Adrenal gland (tissue), 12 donors: ENCODE measurements around the gene ARHGEF10L. TPM values are rescaled to one million over a fixed set of nuclear protein-coding genes. Genes with fewer than 3 reads are reported as not detected.

Experiments
- DNase-seq, 7 donors: peaks; one replicate each; pipeline ENCODE4 v3.0.0-alpha.2; 2019 to 2020
- H3K27ac ChIP-seq, 5 donors: fragments of 200-600 bp; sonication (generic) in 4 of 5; 1 replicate in 3 of 5; 2 replicates in 2 of 5; pipeline versions ENCODE4 v1.5.1 to v1.8.0; 2016 to 2020; ENCODE audit warnings: mild to moderate bottlenecking in 1 of 5
- H3K27me3 ChIP-seq: fragments of 200-600 bp; 2 replicates; pipeline ENCODE4 v1.8.0; 2021
- H3K36me3 ChIP-seq, 2 donors: fragments of 200-600 bp; replicated peaks in 1 of 2; 1 replicate in 1 of 2; 2 replicates in 1 of 2; pipeline versions ENCODE4 v1.5.1 to v1.8.0; 2018 to 2022
- H3K4me1 ChIP-seq, 2 donors: fragments of 200-600 bp; replicated peaks in 1 of 2; 1 replicate in 1 of 2; 2 replicates in 1 of 2; pipeline versions ENCODE4 v1.5.1 to v1.8.0; 2018 to 2021
- H3K4me3 ChIP-seq, 4 donors: fragments of 200-600 bp; sonication (generic) in 3 of 4; one replicate each; pipeline ENCODE4 v1.5.1; 2016 to 2018
- H3K9me3 ChIP-seq, 3 donors: fragments of 200-600 bp; sonication (generic) in 1 of 3; replicated peaks in 1 of 3; 1 replicate in 2 of 3; 2 replicates in 1 of 3; pipeline versions ENCODE4 v1.5.1 to v1.8.0; 2016 to 2021
- POLR2A ChIP-seq, 2 donors: fragments of 450-650 bp; IDR thresholded peaks; one replicate each; pipeline ENCODE4 v1.6.1; 2017; ENCODE audit warnings: antibody characterized with exemption in 2 of 2, mild to moderate bottlenecking in 2 of 2, moderate library complexity in 1 of 2
- WGBS, 4 donors: extraction: QIAGEN DNeasy Blood & Tissue Kit in 2 of 4; methylation state at CpG; one replicate each; pipeline versions ENCODE4 v1.1.5 to v1.1.7; 2013 to 2017; 5-methylcytosine and 5-hydroxymethylcytosine counted together
- intact Hi-C, 2 donors: fragments of 100-400 bp; cut with DNase I; formaldehyde crosslinking; loops; one replicate each; pipeline versions ENCODE4 v1.14.1 to v1.15.0; 2022 to 2023
- polyA plus RNA-seq, 3 donors: library from polyadenylated mRNA; stranded (reverse); fragments of 200-250 nt in 2 of 3; fragments of 350-450 nt in 1 of 3; fragmentation: Illumina TruSeq in 1 of 3; extraction: RNeasy Lipid Tissue Mini Kit (QIAGEN cat#74804) in 1 of 3; gene quantifications; one replicate each; pipeline ENCODE4 v1.2.3, GENCODE V29; 2013 to 2014
- total RNA-seq, 9 donors: library from RNA; depleted of rRNA in 4 of 9; stranded (reverse); fragments of >200 nt in 4 of 9; fragments of 120-200 nt in 1 of 9; fragmentation: NEBNext Ultra II Directional in 1 of 9; extraction: Animal tissue kit (Norgen Biotek cat#: 25700) in 1 of 9; gene quantifications; one replicate each; pipeline versions ENCODE4 v1.1.0 to v1.2.4, GENCODE V29; 2013 to 2023
- TF ChIP-seq, protein P1 (sequence below), 6 experiments: fragments of 450-650 bp in 4 of 6; fragments of 200-600 bp in 2 of 6; sonication (generic) in 1 of 6; IDR thresholded peaks; 1 replicate in 5 of 6; 2 replicates in 1 of 6; pipeline versions ENCODE4 v1.5.1 to v1.8.0; 2016 to 2021; ENCODE audit warnings: antibody characterized with exemption in 6 of 6, mild to moderate bottlenecking in 2 of 6, moderate library complexity in 1 of 6
- donor health status: healthy with polysubstance abuse.
- donor health status: Bipolar disorder and iron deficiency.
- donor health status: DM: yes; HTN: yes; CAD: no.
- donor health status: DM: no; HTN: no; CAD: no.
- donor health status: DM: no; HTN: no; CAD: no.
- donor health status: DM: yes; HTN: yes; CAD: no.

The ARHGEF10L gene
- total and polyA plus RNA-seq, 12 donors, result 1.7 to 54.9 (median 30.1) TPM

DNA sequence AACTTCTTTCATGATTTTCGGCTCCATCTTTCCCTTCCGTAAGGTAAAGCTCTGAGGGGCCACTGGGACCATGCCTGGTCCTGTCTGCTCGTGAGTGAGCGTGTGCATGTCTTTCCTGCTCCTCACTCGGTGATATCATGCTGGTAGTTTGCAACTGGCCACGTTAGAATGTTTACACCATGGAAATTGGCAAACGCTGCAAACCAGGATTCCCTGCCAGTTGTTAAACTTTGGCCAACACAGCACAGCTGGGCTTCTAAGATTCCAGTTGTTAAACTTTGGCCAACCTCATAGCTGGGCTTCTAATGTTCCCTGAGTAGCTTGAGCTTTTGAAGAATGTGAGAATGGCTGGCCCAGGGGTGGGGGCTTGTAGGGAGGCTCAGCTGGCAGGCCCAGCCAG, 147.6 kb downstream of the ARHGEF10L start:
- peaks cover 0 to 20% of the 10 kb centered on the region in 2 donors for H3K36me3 ChIP-seq
- no peak for TF ChIP-seq POLR2A (IDR thresholded peaks at IDR 0.05)
- TF ChIP-seq, protein P1, sequence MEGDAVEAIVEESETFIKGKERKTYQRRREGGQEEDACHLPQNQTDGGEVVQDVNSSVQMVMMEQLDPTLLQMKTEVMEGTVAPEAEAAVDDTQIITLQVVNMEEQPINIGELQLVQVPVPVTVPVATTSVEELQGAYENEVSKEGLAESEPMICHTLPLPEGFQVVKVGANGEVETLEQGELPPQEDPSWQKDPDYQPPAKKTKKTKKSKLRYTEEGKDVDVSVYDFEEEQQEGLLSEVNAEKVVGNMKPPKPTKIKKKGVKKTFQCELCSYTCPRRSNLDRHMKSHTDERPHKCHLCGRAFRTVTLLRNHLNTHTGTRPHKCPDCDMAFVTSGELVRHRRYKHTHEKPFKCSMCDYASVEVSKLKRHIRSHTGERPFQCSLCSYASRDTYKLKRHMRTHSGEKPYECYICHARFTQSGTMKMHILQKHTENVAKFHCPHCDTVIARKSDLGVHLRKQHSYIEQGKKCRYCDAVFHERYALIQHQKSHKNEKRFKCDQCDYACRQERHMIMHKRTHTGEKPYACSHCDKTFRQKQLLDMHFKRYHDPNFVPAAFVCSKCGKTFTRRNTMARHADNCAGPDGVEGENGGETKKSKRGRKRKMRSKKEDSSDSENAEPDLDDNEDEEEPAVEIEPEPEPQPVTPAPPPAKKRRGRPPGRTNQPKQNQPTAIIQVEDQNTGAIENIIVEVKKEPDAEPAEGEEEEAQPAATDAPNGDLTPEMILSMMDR (IDR thresholded peaks at IDR 0.05), result no peak
- intact Hi-C loops, result no loop called here
- H3K4me3 ChIP-seq, result no peak overlapping the region
- 81 to 89% (median 84%) methylated on average over 6 to 7 of the region's 7 CpGs for WGBS, 4 donors
- H3K27me3 ChIP-seq, result no peaks in the 10 kb centered on the region
- H3K4me1 ChIP-seq, result no peaks in the 10 kb centered on the region
- H3K27ac ChIP-seq, result no peak overlapping the region
- no peaks in the 10 kb centered on the region for H3K9me3 ChIP-seq
- DNase-seq, result no peak

DNA sequence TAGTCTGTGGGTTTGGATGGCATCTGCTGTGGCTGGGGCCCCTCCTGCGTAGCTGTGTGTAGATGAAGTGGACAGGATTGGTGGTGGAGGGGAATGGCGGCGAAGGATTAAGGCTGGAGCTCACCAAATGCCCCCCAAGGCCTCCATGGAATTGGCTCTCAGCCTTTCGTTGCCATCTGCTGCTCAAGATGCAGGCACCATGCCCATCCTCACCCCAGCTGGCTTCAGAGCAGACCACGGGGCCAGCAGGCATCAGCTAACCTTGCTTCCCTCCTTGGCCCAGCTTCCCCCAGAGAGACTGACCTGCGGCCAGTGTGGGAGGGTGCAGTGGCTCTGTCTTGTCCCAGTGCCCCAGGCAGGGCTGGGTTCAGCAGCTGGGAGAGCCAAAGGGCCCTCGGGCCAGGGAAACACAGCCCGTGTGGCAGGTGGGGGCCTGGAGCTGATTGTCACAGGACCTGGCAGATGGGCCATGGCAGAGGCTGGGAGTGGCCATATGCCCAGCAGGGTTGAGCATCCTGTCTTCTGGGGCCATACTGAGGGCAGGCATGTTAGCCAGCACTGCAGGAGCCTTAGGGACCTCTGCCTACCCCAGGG, 148.8 kb downstream of the ARHGEF10L start:
- intact Hi-C loops, result no loop called here
- 90 to 96% (median 95%) methylated on average over 5 to 8 of the region's 8 CpGs for WGBS, 4 donors
- Histone ChIP-seq H3K27ac (no peak overlapping the region), H3K27me3 (no peaks in the 10 kb centered on the region), H3K9me3 (no peaks in the 10 kb centered on the region), H3K4me1 (no peaks in the 10 kb centered on the region), H3K36me3 (peaks cover 0 to 27% of the 10 kb centered on the region in 2 donors), H3K4me3 (no peak overlapping the region)
- DNase-seq, result no peak
- TF ChIP-seq, protein P1 (IDR thresholded peaks at IDR 0.05), result no peak
- TF ChIP-seq POLR2A (IDR thresholded peaks at IDR 0.05), result no peak

DNA sequence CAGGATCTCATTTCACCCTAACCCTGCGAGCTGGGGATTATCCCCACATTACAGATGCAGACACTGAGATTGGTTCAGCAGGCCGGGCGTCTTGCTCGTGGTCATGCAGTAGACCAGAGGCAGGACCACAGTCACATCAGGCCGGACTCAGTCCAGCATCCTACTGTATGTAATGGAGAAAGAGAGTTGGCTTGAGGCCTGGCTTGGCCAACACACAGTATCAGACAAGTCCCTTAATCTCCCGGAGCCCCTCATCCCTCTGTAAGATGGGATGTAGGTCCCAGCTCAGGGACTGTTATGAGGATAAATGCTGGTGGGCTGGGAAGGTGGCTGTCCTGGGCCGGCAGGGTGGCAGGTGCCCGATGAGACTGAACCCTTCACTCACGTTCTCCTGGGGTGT, 149.5 kb downstream of the ARHGEF10L start:
- intact Hi-C loops, result no loop called here
- Histone ChIP-seq H3K4me3 (no peak overlapping the region), H3K9me3 (no peaks in the 10 kb centered on the region), H3K27ac (no peak overlapping the region), H3K4me1 (no peaks in the 10 kb centered on the region), H3K27me3 (no peaks in the 10 kb centered on the region), H3K36me3 (peaks cover 0 to 27% of the 10 kb centered on the region in 2 donors)
- no peak for TF ChIP-seq POLR2A (IDR thresholded peaks at IDR 0.05)
- TF ChIP-seq, protein P1 (IDR thresholded peaks at IDR 0.05), result no peak
- WGBS, 4 donors, result 93 to 98% (median 94%) methylated on average over 5 to 9 of the region's 9 CpGs
- DNase-seq, result no peak

DNA sequence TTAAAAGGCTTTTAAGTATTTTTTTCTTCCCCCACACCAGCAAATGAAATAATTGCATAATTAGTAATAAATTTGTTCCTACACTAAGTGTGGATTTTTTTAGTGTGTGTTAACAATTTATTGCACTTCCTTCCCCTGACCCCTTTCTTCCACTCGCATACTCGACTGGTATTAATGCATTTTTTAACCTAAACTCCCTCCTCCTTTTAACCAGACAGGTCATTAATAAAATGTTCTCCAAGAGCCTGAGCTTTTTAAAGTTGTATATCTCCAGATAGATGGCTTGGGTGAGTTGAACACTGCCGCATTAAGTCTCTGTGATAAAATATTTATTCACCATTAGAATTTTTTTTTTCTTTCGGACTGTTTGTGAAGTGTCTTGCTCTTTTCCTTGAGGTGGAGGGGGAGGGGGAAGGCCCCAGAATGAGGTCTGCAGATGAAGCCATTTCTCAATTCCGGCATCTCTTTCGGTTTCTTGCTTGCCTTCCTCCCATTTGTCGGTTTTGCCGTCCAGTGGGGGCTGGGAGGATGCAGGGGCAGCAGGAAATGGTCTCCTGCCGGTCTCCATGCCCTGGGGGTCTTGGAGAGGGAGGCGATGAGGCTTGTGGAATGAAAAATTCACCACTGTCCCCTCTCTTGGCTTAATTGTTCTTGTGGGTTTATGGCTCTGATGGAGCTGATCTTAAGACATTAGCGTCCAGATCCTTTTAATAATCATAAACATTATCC, 151.6 kb downstream of the ARHGEF10L start:
- no peak overlapping the region for H3K4me3 ChIP-seq
- intact Hi-C loops, result no loop called here
- H3K4me1 ChIP-seq, result no peaks in the 10 kb centered on the region
- H3K27ac ChIP-seq, result no peak overlapping the region
- DNase-seq, result no peak
- TF ChIP-seq, protein P1 (IDR thresholded peaks at IDR 0.05), result no peak
- no peak for TF ChIP-seq POLR2A (IDR thresholded peaks at IDR 0.05)
- no peaks in the 10 kb centered on the region for H3K9me3 ChIP-seq
- H3K27me3 ChIP-seq, result no peaks in the 10 kb centered on the region
- WGBS, 4 donors, result 51 to 65% (median 59%) methylated on average over 11 of the region's 11 CpGs
- H3K36me3 ChIP-seq, result peaks cover 0 to 41% of the 10 kb centered on the region in 2 donors
